Left kidney (tissue), 2 donors: Measurements from ENCODE around the gene RAP2C. TPM values are rescaled to one million over a fixed set of nuclear protein-coding genes. Genes with fewer than 3 reads are reported as not detected.
"Not testable (repeated sequence)": the region's sequence is repeated elsewhere in the genome, so short reads cannot be mapped to it uniquely, and the experiment has no call there.

Source experiments
- DNase-seq: peaks from one replicate; pipeline ENCODE4 v3.0.0-alpha.2; 2013
- polyA plus RNA-seq: library from polyadenylated mRNA; unstranded; fragments of 120-200 nt; gene quantifications from one replicate; pipeline ENCODE4 v1.2.1, GENCODE V29; 2013; ENCODE audit not compliant: insufficient read length

The RAP2C gene
- polyA plus RNA-seq, 1 donor, result 50.0 TPM

DNA sequence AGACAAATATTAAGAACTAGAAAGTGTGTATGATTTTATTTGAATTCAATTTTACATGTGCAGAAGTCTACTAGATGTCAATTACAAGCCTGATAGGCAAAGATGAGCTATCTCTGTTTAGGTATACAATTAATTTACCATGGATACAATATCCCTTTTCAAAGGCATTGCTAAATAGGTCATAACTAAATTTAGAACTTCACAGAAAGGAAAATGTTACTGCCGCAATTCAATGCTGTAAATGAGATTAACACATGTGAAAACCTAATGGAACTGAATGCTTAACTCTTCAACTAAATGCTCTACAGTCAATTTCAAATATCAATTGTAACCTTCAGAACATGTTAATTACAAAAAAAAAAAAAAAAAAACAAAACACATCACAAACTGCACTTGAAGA is 14.6 kb downstream of the RAP2C start:
- DNase-seq, result no peak

DNA sequence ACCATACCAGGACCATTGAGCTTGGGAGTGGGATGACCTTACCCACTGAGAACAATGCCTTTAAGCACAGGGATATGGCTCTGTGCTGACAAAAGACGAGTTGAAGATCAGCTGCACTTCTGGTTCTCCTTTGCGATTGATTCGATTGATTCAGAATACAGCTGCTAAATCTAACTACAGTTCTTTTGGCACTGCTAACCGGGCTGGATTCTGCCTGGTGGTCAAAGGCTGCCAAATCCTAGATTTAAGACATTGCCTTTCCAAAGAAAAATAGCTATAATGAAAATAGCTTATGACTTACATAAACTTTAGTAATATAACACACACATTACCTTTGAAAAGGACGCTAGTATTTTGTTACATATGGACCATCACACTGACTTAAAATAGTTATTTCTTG is 18.3 kb downstream of the RAP2C start:
- DNase-seq, result no peak

DNA sequence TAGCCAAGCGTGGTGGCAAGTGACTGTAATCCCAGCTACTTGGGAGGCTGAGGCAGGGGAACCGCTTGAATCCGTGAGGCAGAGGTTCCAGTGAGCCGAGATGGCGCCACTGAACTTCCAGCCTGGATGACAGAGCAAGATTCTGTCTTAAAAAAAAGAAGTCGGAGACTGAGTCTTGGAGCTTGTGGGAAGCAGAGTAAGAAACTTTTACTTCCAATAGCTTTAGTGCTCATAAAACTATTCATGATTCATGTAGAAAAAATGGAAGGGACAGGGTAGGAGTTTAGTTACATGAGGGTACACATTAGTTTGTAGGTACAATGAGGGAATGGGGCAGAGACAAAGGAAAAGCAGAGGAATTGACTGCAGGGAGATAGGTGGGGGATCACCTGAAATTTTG is 19.3 kb downstream of the RAP2C start:
- no peak for DNase-seq

DNA sequence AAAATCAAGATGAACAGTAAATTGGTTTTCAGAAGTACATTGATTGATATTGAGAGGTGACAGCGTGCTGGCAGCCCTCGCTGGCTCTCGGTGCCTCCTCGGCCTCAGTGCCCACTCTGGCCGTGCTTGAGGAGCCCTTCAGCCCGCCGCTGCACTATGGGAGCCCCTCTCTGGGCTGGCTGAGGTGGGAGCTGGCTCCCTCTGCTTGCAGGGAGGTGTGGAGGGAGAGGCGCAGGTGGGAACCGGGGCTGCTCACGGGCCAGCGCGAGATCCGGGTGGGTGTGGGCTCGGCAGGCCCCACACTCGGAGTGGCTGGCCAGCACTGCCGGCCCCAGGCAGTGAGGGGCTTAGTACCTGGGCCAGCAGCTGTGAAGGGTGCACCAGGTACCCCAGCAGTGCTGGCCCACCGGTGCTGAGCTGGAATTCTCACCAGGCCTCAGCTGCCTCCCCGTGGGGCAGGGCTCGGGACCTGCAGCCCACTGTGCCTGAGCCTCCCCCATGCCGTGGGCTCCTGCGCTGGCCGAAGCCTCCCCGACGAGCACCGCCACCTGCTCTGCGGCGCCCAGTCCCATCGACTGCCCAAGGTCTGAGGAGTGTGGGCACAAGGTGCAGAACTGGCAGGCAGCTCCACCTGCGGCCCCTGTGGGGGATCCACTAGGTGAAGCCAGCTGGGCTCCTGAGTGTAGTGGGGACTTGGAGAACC is 25.2 kb downstream of the RAP2C start:
- no peak for DNase-seq

DNA sequence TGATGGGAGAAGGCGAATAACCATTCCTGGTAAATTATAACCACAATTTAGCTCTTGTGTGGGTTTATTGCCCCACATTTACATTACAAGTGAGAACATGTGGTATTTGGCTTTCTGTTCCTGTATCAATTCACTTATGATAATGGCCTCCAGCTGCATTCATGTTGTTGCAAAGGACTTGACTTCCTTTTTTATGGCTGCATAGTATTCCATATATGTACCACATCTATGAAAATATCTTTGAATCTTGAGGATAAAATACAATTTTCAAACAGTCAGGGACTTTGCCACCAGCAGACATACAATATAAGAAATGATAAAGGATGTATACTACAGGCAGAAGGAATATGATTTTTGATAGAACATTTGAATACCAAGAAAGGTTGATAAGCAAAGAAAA is 27.3 kb downstream of the RAP2C start:
- no peak for DNase-seq

DNA sequence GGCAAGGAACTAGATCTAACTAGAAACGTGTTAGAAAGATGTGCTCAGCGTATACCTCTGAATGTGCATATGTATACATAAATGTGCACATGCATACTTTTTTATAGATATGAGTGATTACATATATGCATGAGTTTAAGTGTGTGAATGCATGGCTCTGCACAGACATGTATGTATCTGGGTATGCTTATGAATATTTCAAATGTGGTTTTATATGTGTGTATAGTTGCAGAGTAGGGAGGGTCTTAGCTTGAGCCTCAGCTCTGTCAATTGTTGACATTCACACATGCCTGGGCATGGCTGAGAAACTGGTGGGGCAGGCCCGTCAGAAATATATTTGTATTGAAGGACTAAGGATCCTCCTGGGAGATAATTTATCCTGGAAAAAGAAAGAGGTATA is 31.1 kb downstream of the RAP2C start:
- no peak for DNase-seq

DNA sequence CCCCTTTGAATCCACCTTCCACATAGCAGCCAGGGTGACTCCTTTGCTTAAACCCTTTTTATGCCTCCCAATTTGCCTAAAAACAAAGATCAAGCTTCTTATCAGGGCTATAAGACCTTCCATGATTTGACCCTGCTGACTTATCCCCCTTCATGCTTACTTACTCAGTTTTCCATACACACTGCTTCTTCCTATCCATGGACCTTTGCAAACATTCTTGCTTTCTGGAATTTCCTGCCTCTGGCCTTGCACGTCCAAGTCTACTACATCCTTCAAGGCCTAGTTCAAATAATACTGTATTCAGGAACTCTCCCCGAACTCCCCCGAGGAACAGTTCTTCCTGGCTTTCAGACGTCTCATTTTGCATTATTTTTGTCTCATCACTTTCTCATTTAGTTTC is 31.8 kb downstream of the RAP2C start:
- DNase-seq, result no peak

DNA sequence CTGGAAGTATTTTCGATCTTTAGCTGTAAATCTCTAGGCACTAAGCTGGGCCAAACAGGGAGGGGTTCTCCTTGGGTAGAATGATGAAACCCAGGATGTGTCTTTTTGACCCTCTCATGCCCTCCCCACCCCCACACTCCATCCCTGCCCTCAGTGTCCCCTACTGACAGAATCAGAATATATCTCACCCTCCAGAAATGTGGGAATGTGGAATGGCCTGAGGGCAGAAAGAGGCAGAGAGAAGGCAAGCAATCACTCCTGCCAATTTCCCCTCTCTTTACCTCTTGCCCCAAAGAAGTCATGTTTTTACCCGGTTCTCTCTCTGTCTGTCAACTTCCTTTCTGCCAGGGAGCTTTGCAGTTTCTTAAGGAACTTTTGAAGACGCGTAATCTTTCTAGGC is 34.4 kb downstream of the RAP2C start:
- DNase-seq, result no peak

DNA sequence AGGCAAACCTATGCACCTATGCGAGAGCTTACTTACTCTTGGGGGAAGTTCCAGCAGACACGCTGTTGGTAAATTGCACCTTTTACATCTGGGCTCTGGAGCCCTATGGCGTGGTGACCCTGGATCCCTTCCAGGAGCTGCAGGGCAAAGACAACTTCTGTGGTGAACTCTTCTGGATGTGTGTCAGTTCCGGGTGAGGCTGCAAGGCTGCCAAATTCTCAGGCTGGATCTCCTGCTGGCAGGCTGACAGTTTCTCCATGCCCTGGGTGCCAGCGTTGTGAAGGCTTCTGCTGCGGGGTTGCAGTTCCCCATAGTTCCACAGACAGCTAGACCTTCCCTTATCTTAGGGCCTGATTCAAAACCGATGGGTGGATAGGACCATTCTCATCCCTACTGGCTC is 37.9 kb downstream of the RAP2C start:
- no peak for DNase-seq

DNA sequence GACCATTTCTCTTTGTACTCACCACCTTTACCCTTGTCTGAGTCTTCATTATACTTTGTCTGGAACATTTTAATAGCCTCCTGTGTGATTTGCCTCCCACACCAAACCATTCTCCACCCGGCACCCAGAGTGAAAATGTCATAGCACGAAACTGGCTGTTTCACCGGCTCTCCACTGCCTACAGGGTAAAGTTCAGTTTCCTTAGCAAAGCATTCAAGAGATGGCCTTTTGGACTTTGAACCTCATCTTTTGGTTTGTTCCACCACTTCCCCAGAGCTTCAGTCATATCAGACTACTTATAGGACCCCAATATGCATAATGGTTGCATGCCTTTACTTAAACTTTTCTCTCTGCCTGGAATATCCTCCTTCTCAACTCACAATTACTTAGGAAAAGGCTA is 38.3 kb downstream of the RAP2C start:
- DNase-seq, result no peak

DNA sequence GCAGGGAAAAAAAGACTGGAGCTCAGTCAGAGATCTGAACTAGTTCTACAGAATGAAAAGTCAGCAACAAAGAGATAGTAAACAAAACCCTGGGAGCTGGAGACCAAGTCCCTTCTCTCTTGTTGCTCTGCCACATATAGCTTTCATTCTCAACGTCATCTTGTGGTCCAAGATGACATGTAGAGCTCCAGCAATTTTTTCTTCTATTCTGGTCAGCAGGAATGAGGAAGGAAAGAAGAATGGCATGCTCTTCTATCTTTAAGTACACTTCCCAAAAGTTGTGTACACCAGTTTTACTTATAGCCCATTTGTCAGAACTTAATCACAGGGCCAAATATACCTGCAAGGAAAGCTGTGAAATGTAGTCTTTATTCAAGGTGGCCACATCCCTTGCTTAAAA is 45.6 kb downstream of the RAP2C start:
- no peak for DNase-seq

DNA sequence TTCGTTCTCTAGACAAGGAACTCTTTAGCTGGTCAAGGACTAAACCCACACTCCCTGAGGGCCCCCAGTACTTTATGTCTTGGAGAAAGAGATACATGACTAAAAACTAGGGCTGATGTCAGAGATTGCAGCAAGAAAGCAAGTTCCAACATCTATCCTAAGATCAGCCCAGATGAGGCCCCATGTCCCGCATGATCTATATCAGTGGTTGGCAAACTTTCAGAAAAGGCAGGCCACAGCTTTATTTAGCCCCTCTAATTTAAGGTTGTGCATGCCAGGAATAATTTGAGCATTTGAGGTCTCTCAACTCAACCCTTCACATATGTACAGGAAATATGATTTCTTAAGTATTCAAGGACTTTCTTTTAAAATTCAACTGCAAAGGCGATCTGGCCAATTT is 47.4 kb downstream of the RAP2C start:
- no peak for DNase-seq

DNA sequence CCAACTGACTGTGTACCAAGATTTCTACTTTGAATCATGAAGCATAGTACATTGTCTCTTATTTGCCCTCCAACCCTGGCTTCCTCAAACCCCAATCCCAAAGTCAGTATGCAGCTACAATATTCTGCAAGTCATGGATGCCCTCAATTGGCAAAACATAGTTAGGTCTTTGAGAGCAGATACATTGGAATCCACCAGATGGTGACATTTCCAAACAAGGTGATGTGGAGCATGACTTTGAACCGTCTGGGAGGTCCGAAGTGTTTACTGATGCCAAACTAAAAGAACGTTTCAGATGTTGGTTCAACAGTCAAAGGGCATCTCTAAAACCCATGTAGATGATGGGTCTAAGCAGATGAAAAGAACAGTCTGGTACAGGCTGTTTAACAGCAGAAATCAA is 47.8 kb downstream of the RAP2C start:
- DNase-seq, result no peak

DNA sequence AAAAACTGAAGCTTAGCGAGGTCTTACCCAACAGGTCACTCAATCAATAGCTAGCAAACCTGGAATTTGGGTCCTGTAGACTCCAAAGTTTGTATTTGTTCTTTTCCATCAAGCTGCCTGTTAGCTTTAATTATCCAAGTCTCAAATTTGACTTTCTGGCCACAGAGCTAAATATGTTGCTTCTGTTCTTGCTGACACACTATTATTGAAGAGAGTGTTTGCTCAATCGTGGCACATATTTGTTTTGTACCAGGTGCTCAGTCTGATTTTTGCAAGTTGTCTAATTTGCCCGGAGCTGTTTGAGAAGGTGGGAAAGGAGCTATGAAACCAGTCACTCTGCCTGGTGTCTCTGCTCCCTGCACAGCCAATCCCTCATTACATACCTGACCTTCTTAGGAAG is 49.7 kb downstream of the RAP2C start:
- no peak for DNase-seq

DNA sequence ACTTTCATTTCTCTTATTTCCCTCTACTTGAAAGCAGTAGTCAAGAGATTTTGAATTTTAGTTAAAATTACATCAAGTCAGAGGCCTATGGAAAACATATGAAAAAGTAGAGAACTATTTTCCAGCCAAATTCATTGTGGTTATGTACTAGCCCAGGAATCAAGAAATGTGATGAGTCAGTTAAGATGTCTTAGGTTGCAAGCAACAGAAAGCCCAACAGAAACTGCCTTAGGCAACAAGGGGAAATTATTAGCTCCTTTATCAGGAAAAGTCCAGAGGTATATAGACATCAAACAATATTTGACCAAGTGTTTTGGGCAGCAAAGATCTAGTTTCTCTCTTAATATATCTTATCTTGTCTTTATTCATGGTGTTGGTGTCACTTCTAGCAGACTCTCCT is 53.6 kb downstream of the RAP2C start:
- no peak for DNase-seq

DNA sequence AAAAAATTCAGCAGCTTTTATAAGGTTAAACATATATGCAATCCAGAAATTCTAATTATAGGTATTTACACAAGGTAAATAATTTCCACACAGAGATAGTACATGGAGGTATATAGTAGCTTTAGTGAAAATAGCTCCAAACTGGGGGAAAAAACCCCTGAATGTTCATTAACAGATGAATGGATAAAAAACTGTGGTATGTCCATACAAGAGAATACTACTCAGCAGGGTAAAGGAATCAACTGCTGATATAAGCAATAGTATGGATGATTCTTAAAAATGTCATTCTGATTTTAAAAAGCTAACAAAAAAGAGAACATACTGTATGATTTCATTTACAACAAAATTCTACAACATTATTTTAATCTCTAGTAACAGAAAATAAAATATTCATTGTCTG is 54.2 kb downstream of the RAP2C start:
- DNase-seq, result no peak

DNA sequence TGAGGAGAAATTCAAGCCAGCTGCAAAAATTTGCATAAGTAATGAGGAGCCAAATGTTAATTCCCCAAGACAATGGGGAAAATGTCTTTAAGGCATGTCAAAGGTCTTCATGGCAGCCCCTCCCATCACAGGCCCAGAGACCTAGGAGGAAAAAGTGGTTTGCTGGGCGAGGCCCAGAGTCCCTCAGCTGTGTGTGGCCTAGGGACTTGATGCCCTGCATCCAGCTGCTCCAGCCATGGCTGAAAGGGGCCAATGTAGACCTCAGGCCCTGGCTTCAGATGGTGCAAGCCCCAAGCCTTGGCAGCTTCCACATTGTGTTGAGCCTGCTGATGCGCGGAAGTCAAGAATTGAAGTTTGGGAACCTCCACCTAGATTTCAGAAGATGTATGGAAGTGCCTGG is 56.2 kb downstream of the RAP2C start:
- not testable (repeated sequence) for DNase-seq

DNA sequence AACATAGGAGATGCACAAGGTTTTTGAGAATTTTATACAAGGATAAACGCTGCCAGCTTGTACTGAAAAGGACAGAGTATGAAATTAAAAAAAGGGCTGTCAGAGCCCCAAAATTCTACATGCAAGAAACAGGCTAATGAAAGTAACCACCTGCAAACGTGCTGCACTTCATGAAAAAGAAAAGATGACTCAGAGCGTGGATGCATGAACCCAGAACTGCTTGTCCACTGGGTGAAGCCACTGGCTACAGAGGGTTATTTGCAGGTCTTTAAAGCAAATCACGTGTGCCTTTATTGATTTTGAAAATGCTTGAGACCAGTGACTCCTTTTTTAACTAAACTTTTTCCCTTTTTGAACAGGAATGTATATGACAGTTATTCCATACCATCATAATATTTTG is 66.1 kb downstream of the RAP2C start:
- DNase-seq, result no peak

Other genes with a start within 250 kb of the RAP2C start
- 12.3 TPM for gene STK26, start 196.1 kb downstream of the RAP2C start, polyA plus RNA-seq
- gene FRMD7, start 91.4 kb downstream of the RAP2C start, polyA plus RNA-seq, result 1.3 TPM